ENCODE data around the gene FBLN5.

GRCh38 chr14:91942128-91942527 is 5.4 kb downstream of the FBLN5 start:
- no peak for TF ChIP-seq POLR2A (IDR thresholded peaks at IDR 0.05; ENCODE audit: low read depth, low read length)
- TF ChIP-seq, protein P1, sequence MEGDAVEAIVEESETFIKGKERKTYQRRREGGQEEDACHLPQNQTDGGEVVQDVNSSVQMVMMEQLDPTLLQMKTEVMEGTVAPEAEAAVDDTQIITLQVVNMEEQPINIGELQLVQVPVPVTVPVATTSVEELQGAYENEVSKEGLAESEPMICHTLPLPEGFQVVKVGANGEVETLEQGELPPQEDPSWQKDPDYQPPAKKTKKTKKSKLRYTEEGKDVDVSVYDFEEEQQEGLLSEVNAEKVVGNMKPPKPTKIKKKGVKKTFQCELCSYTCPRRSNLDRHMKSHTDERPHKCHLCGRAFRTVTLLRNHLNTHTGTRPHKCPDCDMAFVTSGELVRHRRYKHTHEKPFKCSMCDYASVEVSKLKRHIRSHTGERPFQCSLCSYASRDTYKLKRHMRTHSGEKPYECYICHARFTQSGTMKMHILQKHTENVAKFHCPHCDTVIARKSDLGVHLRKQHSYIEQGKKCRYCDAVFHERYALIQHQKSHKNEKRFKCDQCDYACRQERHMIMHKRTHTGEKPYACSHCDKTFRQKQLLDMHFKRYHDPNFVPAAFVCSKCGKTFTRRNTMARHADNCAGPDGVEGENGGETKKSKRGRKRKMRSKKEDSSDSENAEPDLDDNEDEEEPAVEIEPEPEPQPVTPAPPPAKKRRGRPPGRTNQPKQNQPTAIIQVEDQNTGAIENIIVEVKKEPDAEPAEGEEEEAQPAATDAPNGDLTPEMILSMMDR (conservative IDR thresholded peaks at IDR 0.05; ENCODE audit: low read depth, low read length), result no peak
- no peak for TF ChIP-seq NFE2L2 (IDR thresholded peaks at IDR 0.05; ENCODE audit: low read depth, low read length)
- TF ChIP-seq RAD21 (IDR thresholded peaks at IDR 0.05; ENCODE audit: low read length), result no peak
- TF ChIP-seq MAZ (IDR thresholded peaks at IDR 0.05; ENCODE audit: borderline replicate concordance, low read depth, low read length), result no peak
- no peak for TF ChIP-seq RFX5 (IDR thresholded peaks at IDR 0.05; ENCODE audit: low read depth, low read length)
- no peak for TF ChIP-seq FOS (IDR thresholded peaks at IDR 0.05; ENCODE audit: low read depth, low read length)
- TF ChIP-seq CEBPB (IDR thresholded peaks at IDR 0.05; ENCODE audit: low read depth, low read length), result no peak
- TF ChIP-seq, protein P2, sequence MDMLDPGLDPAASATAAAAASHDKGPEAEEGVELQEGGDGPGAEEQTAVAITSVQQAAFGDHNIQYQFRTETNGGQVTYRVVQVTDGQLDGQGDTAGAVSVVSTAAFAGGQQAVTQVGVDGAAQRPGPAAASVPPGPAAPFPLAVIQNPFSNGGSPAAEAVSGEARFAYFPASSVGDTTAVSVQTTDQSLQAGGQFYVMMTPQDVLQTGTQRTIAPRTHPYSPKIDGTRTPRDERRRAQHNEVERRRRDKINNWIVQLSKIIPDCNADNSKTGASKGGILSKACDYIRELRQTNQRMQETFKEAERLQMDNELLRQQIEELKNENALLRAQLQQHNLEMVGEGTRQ (IDR thresholded peaks at IDR 0.05; ENCODE audit: low read depth, low read length), result no peak
- TF ChIP-seq CHD1 (IDR thresholded peaks at IDR 0.05; ENCODE audit: low read depth, low read length), result no peak
- no peak for TF ChIP-seq MXI1 (IDR thresholded peaks at IDR 0.05; ENCODE audit: borderline replicate concordance, low read depth, low read length)
- no peak for TF ChIP-seq RCOR1 (IDR thresholded peaks at IDR 0.05; ENCODE audit: insufficient replicate concordance, low read length)
- no peak for TF ChIP-seq MAFK (IDR thresholded peaks at IDR 0.05; ENCODE audit: low read depth, low read length)

Data from IMR-90 (cell line).